Hypothalamus (tissue), 51 donors: ENCODE data around the gene NGFR.
"Not testable (repeated sequence)": the region's sequence is repeated elsewhere in the genome, so short reads cannot be mapped to it uniquely, and the experiment has no call there.

Source experiments
- DNase-seq, 51 donors: peaks; one replicate each; lab custom pipeline; 2025; lab: John Stamatoyannopoulos, UW

Gene NGFR

DNA sequence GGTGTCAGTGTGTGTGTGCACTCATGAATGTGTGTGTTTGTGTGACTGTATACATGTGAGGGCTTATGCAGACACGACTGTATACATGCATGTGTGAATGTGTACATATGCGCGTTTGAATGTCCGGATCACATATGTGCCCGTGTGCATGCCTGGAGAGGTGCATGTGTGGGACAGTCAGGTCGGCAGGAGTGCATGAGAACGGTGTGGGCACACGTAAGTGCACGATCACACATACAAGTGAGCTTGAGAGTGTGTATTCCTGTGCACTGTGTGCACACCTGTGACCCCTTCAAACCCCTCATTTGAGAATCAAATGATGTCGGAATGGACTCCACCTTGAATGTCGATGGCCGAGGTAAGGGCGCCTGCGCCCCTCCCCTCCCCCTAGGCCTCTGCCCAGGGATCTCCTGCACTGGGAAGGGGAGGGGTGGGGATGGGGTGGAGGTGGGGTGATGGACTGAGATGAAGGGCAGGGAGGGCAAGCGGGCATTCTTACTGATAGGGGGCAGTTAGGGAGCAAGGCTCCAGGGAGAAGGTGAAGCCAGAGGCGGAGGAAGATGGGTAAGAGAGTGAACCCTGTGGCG, 601 bp upstream of the NGFR start:
- DNase-seq: no peak

DNA sequence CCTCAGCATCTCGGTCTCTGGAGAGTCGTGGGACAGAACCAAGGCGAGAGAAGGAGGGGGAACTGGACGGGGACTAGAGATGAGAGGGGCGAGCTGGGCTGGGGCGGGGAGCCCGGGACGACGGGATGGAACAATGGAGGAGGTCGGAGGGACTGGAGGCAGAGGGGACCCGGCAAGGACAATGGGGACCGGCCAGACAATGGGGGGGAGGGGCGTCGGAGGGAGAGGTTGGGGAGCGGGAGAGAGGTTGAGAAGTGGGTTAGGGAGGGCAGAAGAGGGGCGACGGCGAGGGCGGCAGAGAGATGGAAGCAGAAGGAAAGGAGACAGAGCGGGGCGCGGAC, 719 bp downstream of the NGFR start:
- no peak for DNase-seq

DNA sequence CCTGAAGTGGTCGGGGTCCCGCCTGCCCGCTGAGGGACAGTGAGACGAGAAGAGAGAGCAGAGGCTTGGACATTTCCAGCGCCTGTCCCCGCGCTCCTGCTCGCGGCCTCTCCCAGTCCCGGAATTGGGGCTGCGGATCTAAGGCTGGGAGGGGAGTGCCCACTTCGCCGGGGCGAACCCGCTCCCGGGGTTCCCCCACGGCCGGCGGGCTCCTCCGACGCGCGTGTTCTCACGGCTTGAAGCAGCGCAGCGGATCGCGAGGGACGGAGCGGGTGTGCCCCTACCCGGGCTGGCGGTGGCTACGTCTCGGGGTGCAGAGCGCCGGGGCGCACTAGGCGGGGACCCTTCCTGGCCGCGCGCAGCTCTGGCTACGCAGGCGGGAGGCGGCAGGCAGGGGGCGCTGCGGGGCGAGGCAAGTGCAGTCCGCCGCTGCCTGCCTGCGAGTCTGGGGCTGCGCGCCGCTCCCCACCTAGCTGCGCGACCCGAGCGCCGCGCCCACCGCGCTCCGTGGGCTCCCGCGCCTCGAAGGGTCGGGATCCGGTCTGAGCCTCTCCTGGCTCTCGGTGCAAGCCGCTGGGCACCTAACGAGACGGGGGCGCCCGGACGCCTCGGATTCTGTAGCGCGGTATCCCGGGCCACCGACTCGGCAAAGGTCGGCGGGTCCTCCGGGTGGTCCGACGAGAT, 1.2 kb downstream of the NGFR start:
- DNase-seq: peak in 42 of 51 donors; percentile 5 to 84 (median 38)

DNA sequence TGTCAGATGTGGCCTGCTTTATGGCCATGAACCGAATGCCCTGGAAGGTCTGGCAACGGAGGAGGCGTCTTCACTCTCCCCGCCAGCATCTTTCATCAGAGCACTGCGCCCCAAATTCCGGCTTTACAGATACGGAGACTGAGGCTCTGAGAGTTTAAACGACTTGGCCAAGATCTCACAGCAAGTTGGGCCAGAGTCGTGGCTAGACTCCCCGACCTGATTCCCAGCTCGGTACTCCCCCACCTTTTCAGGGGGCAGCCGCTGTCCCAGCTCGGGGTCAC, 1.7 kb downstream of the NGFR start:
- no peak for DNase-seq

GRCh38 chr17:49497148-49498028, 2.3 kb downstream of the NGFR start:
- peak in 3 of 51 donors; percentile 2 to 26 (median 26) for DNase-seq

- DNase-seq: no peak
Observed at GRCh38 chr17:49498029-49498615, 3.0 kb downstream of the NGFR start.

GRCh38 chr17:49501496-49501895, 6.4 kb downstream of the NGFR start:
- DNase-seq: no peak

DNA sequence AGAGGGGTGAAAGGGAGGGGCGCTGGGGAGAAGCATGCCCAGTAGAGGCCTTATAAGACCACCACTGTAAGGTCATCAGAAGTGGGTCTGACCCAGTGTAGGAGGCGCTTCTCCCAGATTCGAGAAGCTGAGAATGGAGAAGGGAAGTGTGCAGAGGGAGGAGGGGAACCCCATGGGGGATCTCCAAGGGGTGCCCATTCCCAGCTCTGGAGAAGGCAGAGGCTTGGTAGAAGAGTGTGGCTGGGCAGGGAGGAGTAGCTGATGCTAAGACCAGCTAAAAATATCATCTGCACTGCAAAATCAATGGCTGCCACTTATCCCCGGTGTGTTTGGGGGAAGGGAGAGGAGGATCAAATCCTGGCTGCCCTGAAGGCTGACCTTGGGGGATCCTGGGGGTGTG, 7.2 kb downstream of the NGFR start:
- no peak for DNase-seq

DNA sequence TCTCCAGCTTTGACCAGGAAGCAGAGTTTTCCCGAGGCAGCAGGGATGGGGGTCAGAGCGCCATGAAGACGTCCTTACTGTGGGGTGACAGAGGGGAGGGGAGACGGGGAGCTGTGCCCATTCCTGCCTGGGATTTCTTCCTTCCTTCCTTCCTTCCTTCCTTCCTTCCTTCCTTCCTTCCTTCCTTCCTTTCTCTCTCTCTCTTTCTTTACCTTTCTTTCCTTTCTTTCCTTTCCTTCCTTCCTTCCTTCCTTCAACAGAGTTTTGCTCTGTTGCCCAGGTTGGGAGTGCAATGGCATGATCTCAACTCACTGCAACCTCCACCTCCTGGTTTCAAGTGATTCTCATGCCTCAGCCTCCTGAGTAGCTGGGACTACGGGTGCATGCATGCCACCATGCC, 7.6 kb downstream of the NGFR start:
- not testable (repeated sequence) for DNase-seq

- no peak for DNase-seq
Observed at GRCh38 chr17:49504369-49504768, 9.3 kb downstream of the NGFR start.

GRCh38 chr17:49505854-49506253, 10.8 kb downstream of the NGFR start:
- DNase-seq: no peak

GRCh38 chr17:49506282-49506681, 11.2 kb downstream of the NGFR start:
- DNase-seq: no peak

DNA sequence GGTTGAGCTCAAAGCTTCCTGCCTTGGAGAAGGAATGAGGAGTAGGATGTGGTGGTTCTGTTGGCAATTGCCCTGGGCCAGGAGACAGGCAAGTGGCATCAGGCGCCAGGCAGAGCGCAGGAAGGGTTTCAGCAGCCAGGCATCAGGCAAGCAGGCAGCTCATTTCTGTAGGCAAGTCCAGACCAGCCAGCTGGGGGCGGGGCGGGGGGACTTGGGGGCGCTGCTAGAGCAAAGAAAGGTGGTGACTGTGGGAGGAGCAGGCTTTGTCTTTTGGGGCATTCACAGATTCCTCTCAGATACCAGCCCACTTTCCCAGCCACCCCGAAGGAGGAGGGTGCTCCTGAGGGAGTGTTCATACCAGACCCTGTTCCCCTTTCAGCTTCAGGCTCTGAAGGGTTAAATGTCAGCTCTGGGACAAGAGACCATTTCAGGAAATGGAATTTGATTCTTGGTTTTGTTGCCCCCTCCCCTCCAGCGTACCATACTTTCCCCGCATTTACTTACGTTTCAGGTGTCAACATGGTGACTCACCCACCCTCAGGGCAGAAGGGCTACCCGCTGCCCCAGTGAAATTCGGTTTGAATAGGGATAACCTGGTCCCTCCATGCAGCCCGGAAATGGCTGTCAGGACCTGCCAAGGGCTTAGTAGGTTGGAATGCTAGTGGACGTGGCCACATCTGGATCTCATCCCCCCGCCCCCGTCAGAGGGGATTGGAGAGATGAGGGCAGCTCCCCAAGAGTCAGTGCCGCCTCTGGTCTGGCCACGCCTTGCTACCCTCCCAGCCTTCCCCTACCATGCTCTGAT, 13.2 kb downstream of the NGFR start:
- DNase-seq: no peak

GRCh38 chr17:49508866-49509587, 13.9 kb downstream of the NGFR start:
- peak in 4 of 51 donors; percentile 16 to 36 (median 25) for DNase-seq

DNA sequence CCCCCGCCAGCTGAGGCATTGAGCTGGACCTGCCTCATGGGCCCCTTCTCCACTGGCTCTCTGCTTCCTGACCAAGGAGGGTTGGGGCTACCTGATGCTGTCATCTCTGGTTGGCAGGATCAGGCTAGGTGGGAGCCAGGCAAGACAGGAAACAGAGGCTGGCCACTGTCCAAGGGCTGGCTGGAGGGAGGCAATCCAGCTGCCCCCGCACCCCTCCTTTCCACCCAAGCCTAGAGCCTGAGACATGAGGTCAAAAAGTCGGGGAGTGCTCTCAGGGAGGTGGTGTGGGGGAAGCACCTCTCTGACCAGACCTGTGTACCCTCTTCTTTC, 14.5 kb downstream of the NGFR start:
- no peak for DNase-seq

- no peak for DNase-seq
Observed at GRCh38 chr17:49510059-49510719, 15.1 kb downstream of the NGFR start.

GRCh38 chr17:49510720-49511110, 15.6 kb downstream of the NGFR start:
- DNase-seq: no peak

DNA sequence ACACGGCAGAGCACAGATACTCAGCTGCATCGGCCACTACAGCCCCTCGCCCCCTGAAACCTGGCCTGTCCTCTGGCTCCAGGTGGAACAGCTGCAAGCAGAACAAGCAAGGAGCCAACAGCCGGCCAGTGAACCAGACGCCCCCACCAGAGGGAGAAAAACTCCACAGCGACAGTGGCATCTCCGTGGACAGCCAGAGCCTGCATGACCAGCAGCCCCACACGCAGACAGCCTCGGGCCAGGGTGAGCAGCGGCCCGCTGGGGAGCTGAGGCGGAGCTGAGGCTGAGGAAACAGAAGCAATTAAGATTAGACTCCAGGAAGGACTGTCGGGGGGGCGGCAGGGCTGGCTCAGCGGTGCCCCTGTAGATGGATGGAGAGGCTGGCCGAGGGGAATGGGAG, 16.7 kb downstream of the NGFR start:
- no peak for DNase-seq

- DNase-seq: no peak
Observed at GRCh38 chr17:49512296-49513043, 17.4 kb downstream of the NGFR start.
